Caco-2 (cell line): Measurements from ENCODE around the gene TRPC6. TPM values are rescaled to one million over a fixed set of nuclear protein-coding genes. Genes with fewer than 3 reads are reported as not detected.
A peak's percentile ranks its signal among the peaks of the same experiment; 100 is the strongest.

Experiments used
- BruUV-seq: library from RNA; stranded (reverse); fragments of 400-500 nt; replicated peaks from 2 replicates; lab custom pipeline; 2021; lab: Mats Ljungman, UMichigan
- CTCF ChIA-PET: fragments of 300-600 bp; sonication (Branson Sonifier 250); formaldehyde crosslinking; loops from one replicate; lab custom pipeline; 2022; ENCODE audit warnings: antibody characterized with exemption; lab: Charles Lee
- POLR2A ChIA-PET: fragments of 300-600 bp; sonication (Branson Sonifier 250); formaldehyde crosslinking; loops from one replicate; lab custom pipeline; 2022; ENCODE audit warnings: antibody characterized with exemption; lab: Charles Lee
- DNase-seq, 2 experiments: peaks; one replicate each; pipeline versions ENCODE4 v3.0.0 to v3.0.0-alpha.2; 2020 to 2022
- H3K27me3 ChIP-seq: replicated peaks from 2 replicates; pipeline ENCODE4 v1.6.0; 2011; ENCODE audit warnings: low read length; ENCODE audit not compliant: control insufficient read depth, insufficient read depth
- H3K36me3 ChIP-seq: 2 replicates; pipeline ENCODE4 v1.5.1; 2011; ENCODE audit warnings: low read length; ENCODE audit not compliant: control insufficient read depth, insufficient read depth
- H3K4me1 ChIP-seq: fragments of 250-450 bp; sonication (Bioruptor Pico); 2 replicates; pipeline ENCODE4 v1.5.1; 2020; ENCODE audit warnings: mild to moderate bottlenecking
- H3K4me3 ChIP-seq: 2 replicates; pipeline ENCODE4 v1.5.1; 2011; ENCODE audit warnings: low read depth, mild to moderate bottlenecking, control low read depth, low read length
- H3K9me3 ChIP-seq: fragments of 250-450 bp; sonication (Bioruptor Pico); 2 replicates; pipeline ENCODE4 v1.5.1; 2020; ENCODE audit warnings: mild to moderate bottlenecking, moderate library complexity
- H3K27ac Mint-ChIP-seq: one replicate; pipeline ENCODE4 v1.8.0; 2022; ENCODE audit warnings: mixed read lengths; ENCODE audit not compliant: unreplicated experiment
- H3K27me3 Mint-ChIP-seq: one replicate; pipeline ENCODE4 v1.8.0; 2022; ENCODE audit warnings: mixed read lengths; ENCODE audit not compliant: insufficient read depth, unreplicated experiment
- H3K36me3 Mint-ChIP-seq: one replicate; pipeline ENCODE4 v1.8.0; 2022; ENCODE audit warnings: mild to moderate bottlenecking, mixed read lengths; ENCODE audit not compliant: insufficient read depth, unreplicated experiment
- H3K4me1 Mint-ChIP-seq: one replicate; pipeline ENCODE4 v1.8.0; 2022; ENCODE audit warnings: low read depth, mixed read lengths; ENCODE audit not compliant: unreplicated experiment
- H3K4me3 Mint-ChIP-seq: one replicate; pipeline ENCODE4 v1.8.0; 2022; ENCODE audit warnings: mild to moderate bottlenecking, moderate library complexity, mixed read lengths; ENCODE audit not compliant: unreplicated experiment
- H3K9me3 Mint-ChIP-seq: one replicate; pipeline ENCODE4 v1.8.0; 2022; ENCODE audit warnings: mixed read lengths; ENCODE audit not compliant: unreplicated experiment
- CTCF ChIP-seq, 2 experiments: fragments of 200-600 bp in 1 of 2; IDR thresholded peaks; 1 replicate in 1 of 2; 2 replicates in 1 of 2; pipeline versions ENCODE4 v1.5.1 to v1.8.0; 2011 to 2022; ENCODE audit warnings: antibody characterized with exemption in 1 of 2, control low read depth in 1 of 2, inconsistent platforms in 1 of 2, low read depth in 1 of 2, low read length in 1 of 2, mild to moderate bottlenecking in 1 of 2, moderate library complexity in 1 of 2; ENCODE audit not compliant: insufficient read depth in 1 of 2, severe bottlenecking in 1 of 2, unreplicated experiment in 1 of 2
- intact Hi-C: fragments of 100-400 bp; cut with micrococcal nuclease; formaldehyde crosslinking; loops from one replicate; pipeline ENCODE4 v1.10.0; 2022; ENCODE audit not compliant: unreplicated experiment
- total RNA-seq: library from RNA; stranded (reverse); gene quantifications from 2 replicates; pipeline ENCODE4 v1.2.3, GENCODE V29; 2022

TRPC6 gene
- total RNA-seq, 1 experiment from 2014 or later, result 0.14 TPM

DNA sequence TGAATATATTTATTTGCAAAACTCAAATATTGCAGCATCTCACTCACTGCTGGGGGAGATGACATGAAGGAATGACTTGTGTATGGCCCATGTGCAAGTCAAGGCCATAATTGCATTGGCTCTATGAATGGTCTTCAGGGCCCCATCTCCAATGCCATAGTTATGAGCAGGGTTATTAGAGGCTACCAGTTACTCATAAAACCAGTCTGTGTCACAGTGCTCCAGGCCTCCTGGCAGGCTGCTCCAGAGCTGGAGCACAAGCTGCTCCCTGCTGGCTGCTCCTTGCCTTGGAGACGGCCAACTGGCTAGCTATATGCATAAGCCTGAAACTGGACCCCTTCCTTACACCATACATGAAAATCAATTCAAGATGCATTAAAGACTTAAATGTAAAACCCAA, 145.7 kb downstream of the TRPC6 start:
- Histone ChIP-seq H3K4me3 (no peak overlapping the region), H3K9me3 (no peaks in the 10 kb centered on the region), H3K4me1 (no peaks in the 10 kb centered on the region), H3K27me3 (no peaks in the 10 kb centered on the region), H3K36me3 (no peaks in the 10 kb centered on the region)
- Mint-ChIP-seq H3K4me3 (no peak overlapping the region), H3K36me3 (no peaks in the 10 kb centered on the region), H3K9me3 (no peaks in the 10 kb centered on the region), H3K27me3 (no peaks in the 10 kb centered on the region), H3K27ac (no peak overlapping the region), H3K4me1 (no peaks in the 10 kb centered on the region)
- no peak for TF ChIP-seq CTCF (IDR thresholded peaks at IDR 0.05; ENCODE audit: insufficient read depth in 1 of 2, low read depth in 1 of 2, low read length in 1 of 2, severe bottlenecking in 1 of 2, unreplicated experiment in 1 of 2)
- no peak for DNase-seq
- intact Hi-C loops, result loop anchor here (5.0 kb wide), 1 partner anchor 311 kb away; the partner anchor contains the start of gene PGR
- POLR2A ChIA-PET, result no interaction called here
- no TSS peak for BruUV-seq
- CTCF ChIA-PET, result interaction anchor here (2.0 kb wide), 1 partner anchor 9 kb away, joined by 8 read pairs; no protein-coding TSS in a partner anchor

- peak; percentile 79 to 80 for DNase-seq
- Histone ChIP-seq H3K4me1 (no peaks in the 10 kb centered on the region), H3K9me3 (no peaks in the 10 kb centered on the region), H3K27me3 (no peaks in the 10 kb centered on the region), H3K4me3 (no peak overlapping the region), H3K36me3 (no peaks in the 10 kb centered on the region)
- intact Hi-C loops, result loop anchor here (1.0 to 5.0 kb wide), 3 partner anchors 46 to 456 kb away; partner anchors contain the start of gene PGR
- Mint-ChIP-seq H3K27ac (no peak overlapping the region), H3K36me3 (no peaks in the 10 kb centered on the region), H3K4me1 (no peaks in the 10 kb centered on the region), H3K4me3 (no peak overlapping the region), H3K27me3 (no peaks in the 10 kb centered on the region), H3K9me3 (no peaks in the 10 kb centered on the region)
- ChIA-PET POLR2A (no interaction called here), CTCF (interaction anchor here (0.8 to 2.0 kb wide), 5 partner anchors 8 to 537 kb away, joined by 3 to 8 read pairs (median 3); no protein-coding TSS in a partner anchor)
- BruUV-seq, result no TSS peak
- TF ChIP-seq CTCF (IDR thresholded peaks at IDR 0.05; ENCODE audit: insufficient read depth in 1 of 2, low read depth in 1 of 2, low read length in 1 of 2, severe bottlenecking in 1 of 2, unreplicated experiment in 1 of 2), result peak; percentile 89 to 96
Measured at GRCh38 chr11:101436511-101437142, 147.2 kb downstream of the TRPC6 start.

DNA sequence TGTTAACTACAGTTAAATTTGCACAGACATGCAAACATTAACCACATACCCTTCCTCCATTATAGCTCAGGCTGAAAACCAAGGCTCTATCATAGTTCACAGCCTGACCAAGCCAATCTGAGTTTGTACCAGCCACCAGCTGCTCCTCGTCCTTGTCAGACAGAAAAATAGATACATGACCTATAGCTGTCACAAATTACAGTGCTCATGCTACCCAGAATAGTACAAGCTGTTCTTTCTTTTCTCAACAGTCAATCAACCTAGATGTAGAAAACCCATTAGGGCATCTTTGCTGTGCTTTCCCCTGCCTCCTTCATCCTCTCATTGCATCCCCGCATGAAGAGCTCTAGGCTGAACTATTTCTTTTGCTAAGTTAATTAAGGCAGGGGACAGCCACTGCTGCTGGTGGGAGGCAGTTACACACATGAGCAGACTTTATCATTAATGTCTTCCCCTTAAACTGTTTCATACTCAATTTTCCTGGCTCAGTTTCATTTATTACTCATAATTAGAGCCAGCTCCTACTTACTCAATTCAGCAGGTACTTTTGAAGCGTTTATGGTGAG, 148.3 kb downstream of the TRPC6 start:
- ChIA-PET CTCF (interaction anchor here (1.0 to 1.6 kb wide), 2 partner anchors 455 to 539 kb away, joined by 3 read pairs; no protein-coding TSS in a partner anchor), POLR2A (no interaction called here)
- Mint-ChIP-seq H3K27ac (no peak overlapping the region), H3K4me1 (peaks cover 4% of the 10 kb centered on the region), H3K27me3 (no peaks in the 10 kb centered on the region), H3K36me3 (no peaks in the 10 kb centered on the region), H3K9me3 (no peaks in the 10 kb centered on the region), H3K4me3 (no peak overlapping the region)
- TF ChIP-seq CTCF (IDR thresholded peaks at IDR 0.05; ENCODE audit: insufficient read depth in 1 of 2, low read depth in 1 of 2, low read length in 1 of 2, severe bottlenecking in 1 of 2, unreplicated experiment in 1 of 2), result no peak
- Histone ChIP-seq H3K27me3 (no peaks in the 10 kb centered on the region), H3K4me1 (peaks cover 6% of the 10 kb centered on the region; the same call in 1 of the 2 replicates), H3K9me3 (no peaks in the 10 kb centered on the region), H3K4me3 (no peak overlapping the region), H3K36me3 (no peaks in the 10 kb centered on the region)
- BruUV-seq, result no TSS peak
- intact Hi-C loops, result loop anchor here (5.0 kb wide), 1 partner anchor 308 kb away; the partner anchor contains the start of gene PGR
- DNase-seq, result no peak
